GM18499 (cell line): ENCODE measurements around the gene PEA15.

Source experiments
- ATAC-seq: cut with Tn5 transposase; IDR thresholded peaks from one replicate; pipeline ENCODE4 v1.9.1; 2021; ENCODE audit warnings: moderate number of reproducible peaks; ENCODE audit not compliant: insufficient read depth, unreplicated experiment

PEA15 gene

DNA sequence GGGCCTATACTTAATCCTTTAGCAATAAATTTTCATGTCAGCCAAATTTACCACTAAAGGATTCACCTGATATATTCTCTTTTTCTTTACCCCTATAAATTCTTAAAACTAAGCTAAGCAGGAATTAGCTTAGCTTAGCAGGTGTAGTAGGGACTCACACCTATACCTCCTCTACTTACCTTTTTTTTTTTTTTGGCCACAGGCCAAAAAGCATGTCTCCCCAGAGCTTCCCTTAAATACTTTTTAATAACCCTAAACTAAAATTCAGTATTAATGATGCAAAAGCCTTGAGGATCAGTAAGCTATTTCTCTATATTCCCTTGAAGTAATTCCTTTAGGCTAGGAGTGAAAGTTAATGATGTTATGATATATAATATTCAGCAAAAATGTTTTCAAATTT, 23.2 kb downstream of the PEA15 start:
- no peak for ATAC-seq

DNA sequence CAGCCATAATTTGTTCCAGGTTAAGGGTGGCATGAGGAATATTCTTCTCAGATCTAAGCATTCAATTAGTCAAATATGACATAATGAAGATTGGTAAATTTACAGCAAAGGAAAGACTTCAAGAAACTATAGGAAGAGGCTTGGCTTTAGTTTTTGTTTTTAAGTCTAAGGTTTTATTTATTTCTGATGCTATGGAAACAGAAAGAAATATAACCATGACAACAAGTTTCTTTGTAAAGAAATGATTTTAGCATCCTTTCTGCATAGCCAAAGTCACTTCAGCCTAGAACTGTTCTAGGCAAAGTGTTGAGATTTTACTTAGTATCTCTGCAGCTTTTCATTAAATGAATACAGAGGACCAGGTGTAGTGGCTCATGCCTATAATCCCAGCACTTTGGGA, 27.7 kb downstream of the PEA15 start:
- no peak for ATAC-seq

- no peak for ATAC-seq
Observed at GRCh38 chr1:160236806-160237205, 31.6 kb downstream of the PEA15 start.

- no peak for ATAC-seq
Observed at GRCh38 chr1:160237558-160237957, 32.4 kb downstream of the PEA15 start.

DNA sequence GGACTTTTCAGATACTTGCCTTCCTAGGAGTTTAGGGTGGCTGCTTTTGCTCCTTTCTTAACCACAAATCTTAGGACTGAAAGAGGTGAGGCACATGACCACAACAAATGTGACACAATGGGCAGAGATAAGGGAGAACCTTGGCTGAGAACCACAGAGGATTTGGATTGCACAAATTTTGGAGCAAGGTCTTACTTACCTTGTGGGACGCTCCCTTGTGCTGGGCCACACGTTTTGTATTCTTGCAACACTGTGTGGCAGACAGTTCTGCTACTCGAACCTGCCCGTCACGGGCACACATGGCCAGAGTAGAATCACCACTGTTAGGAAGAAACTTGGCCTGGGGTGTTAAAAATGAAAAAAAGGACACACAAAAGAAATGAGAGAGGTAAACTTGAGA, 33.2 kb downstream of the PEA15 start:
- no peak for ATAC-seq

- ATAC-seq = no peak
Observed at GRCh38 chr1:160239582-160240299, 34.6 kb downstream of the PEA15 start.

DNA sequence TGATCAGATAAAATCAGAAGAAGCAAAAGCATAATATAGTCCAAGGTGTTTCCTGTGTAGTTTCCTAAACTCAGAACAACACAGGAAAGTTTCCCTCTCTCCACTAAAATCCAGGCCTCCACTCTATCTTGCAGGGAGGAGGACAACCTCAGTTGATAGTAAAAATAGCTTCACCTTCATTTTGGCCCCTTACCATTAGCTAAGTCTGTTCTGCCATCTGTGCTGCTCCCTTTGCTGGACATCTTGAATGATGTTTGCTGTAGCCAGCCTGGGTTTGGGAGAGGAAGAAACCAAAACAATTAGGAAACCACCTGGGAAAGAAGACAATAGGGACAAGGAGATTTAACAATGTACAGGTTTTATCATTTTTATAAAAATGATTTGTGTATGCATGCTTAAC, 38.6 kb downstream of the PEA15 start:
- ATAC-seq = no peak

DNA sequence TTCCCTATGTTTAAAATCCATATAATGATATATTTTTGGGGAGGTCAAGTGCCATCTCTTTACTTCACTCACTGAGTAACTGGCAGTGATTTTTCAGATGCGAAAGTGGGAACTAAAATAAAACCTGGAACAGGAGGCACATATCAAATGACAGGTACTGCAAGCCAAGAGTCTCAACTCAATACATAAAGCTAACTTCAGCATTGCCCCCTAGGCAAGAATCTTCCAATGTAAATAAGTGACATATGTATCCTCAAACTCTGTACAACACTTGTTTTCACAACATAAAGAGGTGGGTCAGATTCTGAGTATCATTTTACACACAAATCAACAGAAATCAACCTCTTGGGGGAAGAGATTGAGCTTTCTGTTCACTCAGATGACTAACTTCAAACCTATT, 39.0 kb downstream of the PEA15 start:
- no peak for ATAC-seq

DNA sequence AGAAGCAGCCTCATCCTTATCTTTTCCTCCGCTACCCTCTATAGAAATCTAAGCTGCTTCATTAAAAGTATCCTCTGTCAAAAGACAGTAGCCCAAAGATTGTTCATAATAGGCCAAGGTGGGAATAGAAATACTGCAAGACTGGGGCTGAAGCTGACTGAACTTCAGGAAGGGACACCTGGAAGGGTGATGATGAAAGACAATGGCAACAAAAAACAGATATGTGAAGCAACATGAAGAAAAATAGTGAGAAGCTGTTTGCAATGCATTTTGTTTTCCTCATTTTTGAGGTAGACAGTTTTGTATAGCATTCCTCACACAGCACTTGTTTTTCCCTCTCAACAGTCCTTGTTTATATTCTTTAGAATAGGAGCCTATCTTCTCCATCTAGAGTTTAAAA, 40.2 kb downstream of the PEA15 start:
- no peak for ATAC-seq

DNA sequence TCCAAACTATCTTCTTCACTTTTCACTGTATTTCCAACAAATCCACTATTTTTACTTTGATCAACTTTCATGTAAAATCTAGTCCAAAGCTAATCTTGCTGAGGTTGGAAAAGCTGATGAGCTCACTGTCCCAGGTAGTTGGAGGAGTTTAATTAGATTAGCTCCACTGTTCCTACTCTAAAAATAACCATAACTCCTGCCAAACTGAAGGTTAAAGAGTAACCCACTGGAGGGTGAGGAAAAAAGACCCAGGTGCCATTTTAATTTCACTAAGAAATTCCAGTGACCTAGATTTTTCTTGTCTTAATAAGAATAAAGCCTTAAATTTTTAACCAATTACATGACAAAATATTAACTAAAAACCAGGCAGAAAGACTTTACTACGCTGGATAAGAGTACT, 41.9 kb downstream of the PEA15 start:
- no peak for ATAC-seq

DNA sequence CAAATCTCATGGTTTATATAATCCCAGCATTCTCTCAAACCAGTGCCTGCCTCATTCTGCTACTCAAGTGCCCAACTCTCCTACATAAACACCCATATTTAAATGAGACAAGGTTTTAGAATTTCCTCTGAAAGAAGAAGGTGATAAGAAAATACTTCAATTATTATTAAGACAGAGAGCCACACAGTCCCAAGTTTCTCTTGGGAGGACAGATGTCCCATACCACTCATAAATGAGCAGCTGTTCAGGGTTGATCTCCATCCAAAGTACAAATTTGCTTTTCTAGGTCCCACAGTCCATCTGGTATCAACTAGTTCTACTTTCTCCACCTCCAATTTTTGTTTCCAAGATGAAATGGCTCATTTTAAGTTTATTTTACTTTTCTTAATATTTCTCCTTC, 45.8 kb downstream of the PEA15 start:
- ATAC-seq = no peak

DNA sequence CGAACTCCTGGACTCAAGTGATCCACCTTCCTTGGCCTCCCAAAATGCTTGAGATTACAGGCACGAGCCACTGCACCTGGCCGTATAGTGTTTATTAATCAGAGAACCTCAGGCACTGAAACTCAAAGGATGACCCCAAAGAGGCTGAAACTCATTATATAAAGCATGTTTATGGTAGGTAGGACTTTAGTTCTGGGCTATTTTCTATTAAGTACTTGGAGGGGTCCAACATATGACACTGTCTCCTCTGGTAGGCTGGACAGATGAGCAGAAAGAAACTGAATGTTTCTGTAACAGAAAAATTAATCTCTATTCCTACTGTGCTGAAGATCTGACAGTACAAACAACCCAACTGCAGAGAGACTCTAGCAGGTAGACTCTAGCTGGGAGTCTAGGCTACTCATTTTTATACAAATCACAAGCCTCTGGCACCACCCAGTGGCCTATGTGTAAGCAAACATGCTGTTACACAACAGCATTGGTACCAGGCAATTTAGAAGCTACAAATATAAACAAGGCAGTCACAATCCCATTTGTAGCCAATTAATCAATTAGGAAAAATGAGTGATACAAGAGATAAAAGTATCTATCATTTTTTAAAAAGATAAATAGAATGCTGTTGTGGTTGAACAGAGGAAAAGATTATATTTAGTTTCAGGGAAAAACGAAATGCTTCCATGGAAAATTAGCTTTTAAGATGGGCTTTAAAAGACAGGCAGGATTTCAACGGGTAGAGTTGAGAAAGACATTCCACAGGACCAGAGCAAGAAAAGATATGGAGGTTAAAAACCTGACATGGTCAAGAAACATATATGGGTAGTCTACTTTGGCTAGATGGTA, 46.7 kb downstream of the PEA15 start:
- ATAC-seq = no peak

GRCh38 chr1:160255781-160256300, 50.7 kb downstream of the PEA15 start:
- ATAC-seq = no peak

DNA sequence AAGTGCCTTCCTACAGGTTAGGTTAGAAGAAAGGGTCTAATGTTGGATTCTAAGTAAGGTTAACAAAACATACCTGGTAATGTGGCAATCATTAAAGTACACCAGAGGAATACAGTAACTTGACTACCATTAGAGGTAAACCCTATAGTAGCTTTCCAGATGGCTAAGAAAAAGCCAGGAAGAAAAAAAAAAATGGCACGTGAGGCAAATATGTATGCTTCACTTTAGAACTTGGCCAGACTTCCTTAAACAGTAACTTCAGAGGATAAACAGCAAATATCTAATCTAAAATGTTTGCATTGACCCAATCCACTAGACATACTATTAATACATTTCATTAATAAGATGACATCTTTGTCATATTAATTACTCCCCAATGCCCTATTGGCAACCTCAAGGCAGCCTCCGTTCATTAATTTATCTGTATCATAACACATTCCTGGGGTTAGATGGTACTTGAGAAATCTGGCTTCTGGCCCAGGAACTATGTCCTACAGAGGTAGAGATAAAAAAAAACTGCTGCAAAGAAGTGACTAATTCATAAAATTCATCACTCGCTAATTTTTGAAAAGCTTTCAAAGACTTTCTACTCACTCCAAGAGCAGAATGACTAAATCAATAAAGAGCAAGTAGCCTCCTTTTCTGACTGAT, 51.3 kb downstream of the PEA15 start:
- ATAC-seq = no peak

- no peak for ATAC-seq
Observed at GRCh38 chr1:160257411-160258015, 52.3 kb downstream of the PEA15 start.

- ATAC-seq = no peak
Observed at GRCh38 chr1:160258177-160258798, 53.1 kb downstream of the PEA15 start.

GRCh38 chr1:160260406-160261382, 55.5 kb downstream of the PEA15 start:
- ATAC-seq = no peak

DNA sequence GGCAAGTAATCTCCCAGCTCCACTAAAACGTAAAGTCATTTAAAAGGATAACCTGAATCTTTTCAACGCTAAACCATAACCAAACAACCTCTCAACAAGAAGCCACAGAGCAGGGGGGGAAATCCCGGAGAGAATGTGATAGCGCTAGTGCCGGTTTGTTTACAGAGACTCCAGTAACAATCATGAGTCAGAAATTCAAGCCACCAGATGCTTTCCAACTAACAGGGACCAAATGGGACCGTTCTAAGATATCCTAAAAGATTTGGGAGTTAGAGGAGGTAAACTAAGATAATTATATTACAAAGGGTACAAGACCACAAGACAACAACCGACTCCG, 56.3 kb downstream of the PEA15 start:
- ATAC-seq = no peak
